Right lung (tissue), 5 donors: ENCODE measurements around the gene SMC2. TPM values are rescaled to one million over a fixed set of nuclear protein-coding genes. Genes with fewer than 3 reads are reported as not detected.

Source experiments
- DNase-seq, 2 donors: peaks; one replicate each; pipeline ENCODE4 v3.0.0-alpha.2; 2013
- polyA plus RNA-seq, 5 donors: library from polyadenylated mRNA; unstranded; fragments of 120-200 nt; gene quantifications; one replicate each; pipeline versions ENCODE4 v1.2.1 to v1.2.3, GENCODE V29; 2013; ENCODE audit warnings: inconsistent platforms in 1 of 5, low replicate concordance in 1 of 5; ENCODE audit not compliant: insufficient read length in 5 of 5, insufficient read depth in 1 of 5

The SMC2 gene
- polyA plus RNA-seq, 5 donors = 23.5 to 57.1 (median 37.5) TPM

DNA sequence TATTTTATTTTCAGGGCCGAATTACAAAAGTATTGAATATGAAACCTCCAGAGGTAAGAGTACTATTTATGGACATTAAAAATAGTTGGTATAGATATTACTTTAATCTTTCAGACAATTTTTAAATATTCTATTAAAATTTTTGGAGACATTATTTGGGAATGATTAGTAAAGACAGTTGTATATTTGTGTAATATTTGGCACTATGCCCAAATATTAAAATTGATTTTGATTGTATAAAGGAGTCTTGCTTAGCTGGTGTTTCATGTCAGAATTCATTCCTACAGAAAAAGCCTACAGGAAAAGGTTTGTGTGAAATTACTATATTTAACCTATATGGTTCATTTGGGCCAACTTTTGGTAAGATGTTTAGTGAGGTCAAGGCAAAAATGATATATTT, 5.5 kb downstream of the SMC2 start:
- DNase-seq = no peak

DNA sequence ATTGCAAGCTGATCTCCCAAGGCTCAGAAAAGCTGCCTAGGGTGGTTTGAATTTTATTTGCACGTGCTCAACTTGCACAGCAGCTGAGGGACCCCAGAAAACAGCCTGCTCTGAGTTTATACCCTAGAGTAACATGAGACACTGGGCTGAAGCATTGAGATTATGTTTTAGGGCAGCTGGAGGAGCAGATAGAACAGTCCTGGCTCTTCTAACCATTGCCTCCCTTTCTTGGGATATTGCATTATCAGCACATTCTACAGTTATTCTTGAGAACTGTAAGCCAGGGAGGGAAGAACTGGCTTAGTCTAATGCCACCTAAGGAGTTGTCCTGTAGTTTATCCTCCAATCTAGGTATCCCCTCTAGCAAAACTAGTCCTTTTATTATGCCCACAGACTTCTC, 10.3 kb downstream of the SMC2 start:
- DNase-seq = no peak

DNA sequence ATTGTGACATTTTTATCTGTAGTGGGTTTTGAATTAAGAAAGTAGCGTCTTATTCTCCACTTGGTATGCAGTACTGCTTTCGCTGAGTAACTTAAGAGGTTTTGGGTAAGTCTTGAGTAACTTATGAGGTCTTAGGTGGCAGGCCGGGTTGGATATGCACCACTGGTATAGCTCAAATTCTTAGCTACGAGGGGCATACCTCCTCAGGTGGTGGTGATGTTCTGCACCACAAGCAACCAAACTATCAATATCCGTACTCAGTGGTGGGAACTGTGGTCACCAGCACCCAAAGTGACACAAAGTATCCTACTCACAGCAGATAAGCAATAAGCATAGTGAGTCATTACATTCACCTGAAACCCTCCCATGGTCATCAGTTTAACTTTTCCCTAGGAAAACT, 13.7 kb downstream of the SMC2 start:
- DNase-seq = no peak

DNA sequence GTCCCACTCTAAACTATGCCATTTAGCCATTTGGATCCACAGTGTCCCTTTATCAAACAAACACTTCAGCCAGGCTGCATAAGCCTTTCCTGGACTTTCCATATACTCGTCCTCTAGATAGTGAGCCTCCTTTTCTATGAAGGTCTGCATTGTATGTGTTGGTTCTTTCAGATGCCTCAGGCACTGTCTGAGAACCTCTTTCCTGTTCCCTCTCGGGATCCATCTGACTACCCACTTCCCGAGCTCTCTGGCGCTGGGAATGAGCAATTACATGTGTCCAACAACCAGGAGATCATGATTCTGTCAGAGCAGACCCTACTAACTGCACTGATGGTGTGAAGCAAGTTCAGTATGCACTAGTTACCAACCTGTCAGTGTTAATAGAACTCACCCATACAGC, 14.2 kb downstream of the SMC2 start:
- no peak for DNase-seq

DNA sequence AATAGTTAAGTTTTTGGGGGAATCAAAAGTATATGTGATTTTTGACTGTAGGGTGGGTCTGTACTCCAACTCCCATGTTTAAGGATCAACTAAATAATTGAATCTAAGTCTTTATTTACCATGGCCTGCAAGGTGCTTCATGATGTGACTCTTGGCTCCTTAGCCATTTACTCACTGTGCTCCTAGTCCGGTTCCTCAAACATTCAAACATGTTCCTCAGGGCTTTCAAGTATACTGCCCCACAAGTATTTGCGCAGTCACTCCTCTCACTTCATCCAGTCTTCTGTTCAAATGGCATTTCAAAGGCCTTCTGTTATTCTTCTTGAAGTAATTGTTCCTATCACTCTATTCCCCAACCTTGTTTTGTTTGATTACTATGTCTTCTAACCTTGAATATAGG, 16.4 kb downstream of the SMC2 start:
- DNase-seq = no peak

DNA sequence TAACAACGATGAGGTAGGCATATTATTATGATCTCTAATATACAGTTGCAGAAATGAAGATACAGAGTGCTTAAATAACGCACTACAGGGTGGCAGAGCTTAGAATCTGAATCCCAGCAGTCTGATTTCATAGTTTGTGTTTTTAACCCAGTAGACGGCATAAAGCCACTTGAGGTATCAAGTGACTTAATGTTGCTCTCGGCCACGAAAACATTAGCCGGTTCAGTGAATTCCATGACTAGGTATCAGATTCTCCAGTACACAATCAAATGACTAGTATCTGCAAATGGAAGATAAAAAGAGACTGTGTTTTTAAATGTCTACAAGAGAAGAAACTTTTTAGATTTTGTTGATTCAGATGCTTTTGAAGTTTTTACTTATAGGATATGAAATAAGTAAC, 24.8 kb downstream of the SMC2 start:
- no peak for DNase-seq

DNA sequence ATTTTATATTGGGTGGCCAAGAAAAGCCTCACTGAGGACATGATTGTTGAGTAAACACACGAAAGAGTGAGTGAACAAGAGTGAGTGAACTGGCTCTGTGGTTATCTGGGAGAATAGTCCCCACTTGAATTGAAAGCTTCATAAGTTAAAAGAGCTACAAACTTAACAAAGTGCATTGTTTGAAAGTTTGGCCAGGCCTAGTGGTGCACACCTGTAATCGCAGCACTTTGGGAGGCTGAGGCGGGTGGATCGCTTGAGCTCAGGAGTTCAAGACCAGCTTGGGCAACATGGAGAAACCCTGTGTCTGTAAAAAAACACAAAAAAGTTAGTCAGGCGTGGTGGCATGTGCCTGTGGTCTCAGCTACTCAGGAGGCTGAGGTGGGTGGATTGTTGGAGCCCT, 26.9 kb downstream of the SMC2 start:
- no peak for DNase-seq

DNA sequence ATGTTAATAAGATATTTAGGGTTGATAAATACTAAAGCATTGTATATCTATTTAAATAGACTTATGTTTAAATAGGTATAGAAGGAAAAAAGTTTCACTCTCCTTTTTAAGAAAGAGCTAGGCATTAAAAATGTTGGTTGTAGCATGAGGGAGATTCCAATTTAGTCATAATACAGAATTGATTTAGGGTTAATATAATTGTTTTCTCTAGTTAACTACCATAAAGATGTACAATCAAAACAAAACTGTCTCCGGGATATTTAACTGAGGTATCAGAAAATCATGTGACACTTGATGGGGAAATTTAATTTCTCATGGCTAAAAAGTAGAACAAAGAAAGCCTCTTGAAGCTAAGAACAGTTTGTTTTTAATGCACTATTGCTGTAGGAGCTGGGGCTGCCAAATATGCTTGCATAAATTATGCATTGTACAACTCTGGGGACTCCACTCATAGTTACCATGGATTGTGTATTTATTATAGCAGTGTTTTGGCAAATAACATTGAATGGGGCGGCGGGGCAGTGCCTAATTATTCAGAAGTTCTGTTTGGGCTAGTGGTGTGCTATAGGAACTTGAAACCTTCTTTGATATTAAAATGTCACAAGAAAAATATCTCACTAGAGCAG, 44.2 kb downstream of the SMC2 start:
- no peak for DNase-seq

DNA sequence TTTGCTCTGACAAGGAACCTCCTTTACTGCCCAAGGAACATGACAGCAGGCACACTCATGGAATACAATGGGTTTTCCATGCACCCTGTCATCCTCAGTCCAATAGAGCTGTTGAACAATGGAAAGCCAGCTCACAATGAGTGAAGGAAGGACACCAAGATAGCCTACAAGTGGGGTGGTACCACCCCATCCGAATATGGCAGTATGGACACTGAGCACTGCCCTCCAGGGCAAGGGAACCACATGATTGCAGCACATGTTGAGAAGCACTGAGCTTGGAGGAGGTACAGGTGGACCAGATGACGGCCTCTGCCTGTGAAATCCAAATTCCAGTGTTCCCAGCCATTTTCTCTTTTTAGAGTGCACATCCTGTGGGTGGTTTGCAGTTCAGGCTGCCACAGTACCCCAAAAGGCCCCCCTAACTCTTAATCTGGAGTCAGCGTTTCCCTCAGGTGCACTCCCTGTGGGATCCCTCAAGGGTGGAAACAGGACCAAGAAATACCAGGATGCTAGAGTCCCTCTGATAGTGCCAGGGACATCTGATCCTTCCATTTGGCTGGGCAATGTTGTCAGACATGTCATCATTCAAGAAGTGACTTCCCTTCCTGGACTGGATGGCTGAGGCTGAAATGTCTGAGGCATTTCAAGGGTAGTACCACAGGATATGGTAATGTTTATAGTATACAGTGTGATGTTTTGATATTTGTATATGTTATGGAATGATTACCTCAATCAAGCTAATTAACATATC, 48.9 kb downstream of the SMC2 start:
- DNase-seq = no peak

DNA sequence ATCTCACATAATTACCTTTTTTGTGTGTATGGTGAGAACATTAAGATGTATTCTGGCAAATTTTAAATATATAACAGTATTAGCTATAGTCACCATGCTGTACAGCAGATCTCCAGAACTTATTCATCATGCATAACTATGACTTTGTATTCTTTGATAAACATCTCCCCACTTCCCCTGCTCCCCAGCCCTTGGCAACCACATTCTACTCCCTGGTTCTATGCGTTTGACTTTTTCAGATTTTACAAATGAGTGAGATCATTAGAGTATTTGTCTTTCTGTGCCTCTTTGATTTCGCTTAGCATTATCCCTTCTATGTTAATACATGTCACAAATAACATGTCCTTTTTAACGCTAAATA, 49.4 kb downstream of the SMC2 start:
- DNase-seq = no peak

DNA sequence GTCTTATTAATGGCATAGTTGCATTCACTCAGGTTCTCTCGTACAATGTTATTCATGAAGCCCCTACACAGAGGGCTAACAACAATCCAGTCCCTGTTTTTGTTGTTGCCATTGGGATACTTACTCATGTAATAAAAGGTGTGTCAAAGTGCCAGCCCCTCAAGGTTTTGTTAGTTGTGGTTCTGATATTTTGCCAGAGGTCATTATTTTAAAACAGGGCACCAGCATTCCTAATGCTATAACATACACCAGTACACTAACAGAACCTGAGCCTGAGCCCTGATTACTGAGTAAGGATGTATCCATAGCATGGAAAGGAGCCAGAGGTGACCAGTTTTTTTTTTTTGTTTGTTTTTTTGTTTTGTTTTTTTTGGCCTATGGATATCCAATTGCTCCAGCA, 50.2 kb downstream of the SMC2 start:
- DNase-seq = no peak

DNA sequence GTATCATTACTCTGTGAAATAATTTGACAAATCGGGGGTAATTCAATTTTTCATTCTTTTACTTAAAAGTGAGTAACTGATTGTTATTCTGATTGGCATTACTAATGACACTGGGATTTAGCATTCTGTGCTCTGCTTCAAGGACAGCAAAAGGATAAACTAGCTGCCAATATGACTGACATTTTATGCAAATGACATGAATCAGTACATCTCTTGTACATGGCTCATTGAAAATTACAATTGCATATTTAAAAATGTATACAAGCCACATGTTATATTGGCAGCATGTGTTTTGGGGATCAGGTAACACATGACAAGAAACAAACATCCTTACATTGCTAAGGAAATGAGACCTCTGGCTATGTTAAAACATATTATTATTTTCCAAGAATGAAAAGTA, 79.0 kb downstream of the SMC2 start:
- DNase-seq = no peak

DNA sequence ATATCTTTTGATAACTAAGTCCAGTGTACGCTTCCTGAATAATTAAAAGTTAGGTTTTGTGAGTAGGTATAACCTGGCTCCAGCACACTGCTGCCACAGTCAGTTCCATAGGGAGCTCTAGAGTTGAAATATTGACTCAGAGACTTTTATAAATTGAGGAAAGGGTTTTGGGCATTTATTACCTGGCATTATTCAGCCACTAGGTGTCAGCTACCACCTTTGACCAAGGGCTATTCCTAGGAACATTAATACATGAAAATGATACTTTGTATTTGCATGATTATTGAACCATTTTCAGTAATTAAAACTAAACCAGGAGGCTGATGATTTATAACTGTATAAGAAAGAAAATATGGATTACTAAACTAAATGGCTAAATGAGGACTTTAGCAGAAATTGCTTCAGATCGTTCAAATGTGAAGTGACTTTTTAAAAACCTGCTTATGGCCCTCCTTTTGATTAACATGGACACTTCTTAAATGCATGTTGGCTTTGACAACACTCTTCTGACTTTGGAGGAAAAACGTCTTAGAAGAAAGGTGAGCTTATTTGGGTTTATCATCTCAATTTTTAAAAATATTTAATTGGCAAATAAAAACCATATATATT, 83.0 kb downstream of the SMC2 start:
- DNase-seq = no peak

DNA sequence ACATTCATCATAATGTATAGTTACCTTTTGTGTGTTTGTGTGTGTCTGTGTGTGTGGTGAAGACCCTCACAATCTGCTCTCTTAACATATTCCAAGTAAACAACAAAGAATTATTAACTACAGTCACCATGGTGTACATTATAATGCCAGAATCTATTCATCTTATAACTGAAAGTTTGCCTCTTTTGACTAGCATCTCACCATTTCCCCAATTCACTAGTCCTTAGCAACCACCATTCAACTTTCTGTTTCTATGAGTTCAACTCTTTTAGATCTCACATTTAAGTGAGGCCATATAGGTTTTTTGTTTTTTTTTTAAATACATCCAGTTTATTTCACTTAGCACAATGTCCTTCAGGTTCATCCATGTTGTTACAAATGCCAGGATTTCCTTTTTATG, 83.6 kb downstream of the SMC2 start:
- DNase-seq = no peak
